ENCODE data around the gene CUL5. TPM values are rescaled to one million over a fixed set of nuclear protein-coding genes. Genes with fewer than 3 reads are reported as not detected.

The CUL5 gene
- total RNA-seq, 2 experiments from 2014 or later, result 18.8 to 39.7 TPM

DNA sequence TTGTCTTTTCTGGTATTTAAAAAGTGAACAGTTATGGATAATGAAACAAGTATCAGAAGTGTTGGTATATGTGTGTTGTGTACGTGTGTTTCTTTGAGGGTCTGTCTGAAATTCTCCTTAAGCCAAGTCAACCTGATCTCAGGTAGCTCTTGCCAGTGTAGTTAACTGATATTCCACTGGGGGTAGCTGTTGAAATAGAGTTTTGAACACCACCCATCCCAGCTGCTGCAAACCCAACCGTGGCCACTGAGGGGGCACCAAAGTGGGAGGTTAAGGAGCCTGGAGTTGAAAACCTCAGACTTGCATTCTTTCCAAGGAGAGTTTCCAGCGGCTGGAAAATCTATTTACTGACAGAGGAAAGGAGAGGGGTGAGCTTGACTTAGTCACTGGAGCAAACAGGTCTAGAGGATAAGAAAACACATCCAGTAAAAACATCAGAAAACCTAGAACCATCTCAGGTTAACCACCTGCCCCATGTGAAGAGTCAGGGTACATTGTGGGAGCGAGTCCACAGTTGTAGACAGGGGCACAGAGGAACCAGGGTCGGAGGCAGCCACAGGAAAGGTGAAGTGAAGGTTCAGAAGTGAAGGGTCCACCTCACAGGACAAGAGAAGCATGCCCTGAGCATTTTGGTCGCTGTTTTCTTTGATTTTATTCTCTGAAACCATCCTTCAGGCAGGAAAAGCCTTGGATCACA lies 8.8 kb upstream of the CUL5 start:
- peak; percentile 72 for DNase-seq (ENCODE audit: low spot score)
- ChIA-PET POLR2A (interaction anchor here (0.6 kb wide), 1 partner anchor 161 kb away, joined by 3 read pairs; no protein-coding TSS in a partner anchor), CTCF (ENCODE audit: unreplicated experiment) (interaction anchor here (0.6 to 1.3 kb wide), 3 partner anchors 9 to 119 kb away, joined by 3 to 4 read pairs (median 3); partner anchors contain the start of gene CUL5)
- peak overlapping the region; percentile 4; the same call in 1 of the 2 replicates for H2AFZ ChIP-seq (ENCODE audit: low read length)
- no peak overlapping the region for H3K4me2 ChIP-seq (ENCODE audit: low read length)
- H3K27ac ChIP-seq (ENCODE audit: low read depth, low read length, poor library complexity, severe bottlenecking), result no peak overlapping the region
- intact Hi-C loops (cut with micrococcal nuclease; ENCODE audit: unreplicated experiment), result loop anchor here (10.0 kb wide), 2 partner anchors 135 to 465 kb away; partner anchors contain the start of gene C11orf65
- no peaks in the 10 kb centered on the region for H3K9me3 ChIP-seq (ENCODE audit: low read length)
- H4K20me1 ChIP-seq (ENCODE audit: insufficient read depth, low read length), result no peaks in the 10 kb centered on the region
- H3K79me2 ChIP-seq (ENCODE audit: insufficient read depth, low read depth, low read length), result no peaks in the 10 kb centered on the region
- no peaks in the 10 kb centered on the region for H3K36me3 ChIP-seq (ENCODE audit: insufficient read depth, low read length)
- no peak overlapping the region for H3K4me3 ChIP-seq (ENCODE audit: low read depth, low read length, poor library complexity, severe bottlenecking)
- H3K9me2 ChIP-seq (ENCODE audit: insufficient read depth, low read length), result no peaks in the 10 kb centered on the region
- TF ChIP-seq, protein P1, sequence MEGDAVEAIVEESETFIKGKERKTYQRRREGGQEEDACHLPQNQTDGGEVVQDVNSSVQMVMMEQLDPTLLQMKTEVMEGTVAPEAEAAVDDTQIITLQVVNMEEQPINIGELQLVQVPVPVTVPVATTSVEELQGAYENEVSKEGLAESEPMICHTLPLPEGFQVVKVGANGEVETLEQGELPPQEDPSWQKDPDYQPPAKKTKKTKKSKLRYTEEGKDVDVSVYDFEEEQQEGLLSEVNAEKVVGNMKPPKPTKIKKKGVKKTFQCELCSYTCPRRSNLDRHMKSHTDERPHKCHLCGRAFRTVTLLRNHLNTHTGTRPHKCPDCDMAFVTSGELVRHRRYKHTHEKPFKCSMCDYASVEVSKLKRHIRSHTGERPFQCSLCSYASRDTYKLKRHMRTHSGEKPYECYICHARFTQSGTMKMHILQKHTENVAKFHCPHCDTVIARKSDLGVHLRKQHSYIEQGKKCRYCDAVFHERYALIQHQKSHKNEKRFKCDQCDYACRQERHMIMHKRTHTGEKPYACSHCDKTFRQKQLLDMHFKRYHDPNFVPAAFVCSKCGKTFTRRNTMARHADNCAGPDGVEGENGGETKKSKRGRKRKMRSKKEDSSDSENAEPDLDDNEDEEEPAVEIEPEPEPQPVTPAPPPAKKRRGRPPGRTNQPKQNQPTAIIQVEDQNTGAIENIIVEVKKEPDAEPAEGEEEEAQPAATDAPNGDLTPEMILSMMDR (conservative IDR thresholded peaks at IDR 0.05; ENCODE audit: low read length), result peak; percentile 88
- no peak for TF ChIP-seq EZH2phosphoT487 (IDR thresholded peaks at IDR 0.05; ENCODE audit: borderline replicate concordance, low read depth, low read length)
- BruUV-seq (replicated peaks), result no TSS peak
- no peaks in the 10 kb centered on the region for H3K4me1 ChIP-seq (ENCODE audit: insufficient read depth, low read length, poor library complexity, severe bottlenecking)

DNA sequence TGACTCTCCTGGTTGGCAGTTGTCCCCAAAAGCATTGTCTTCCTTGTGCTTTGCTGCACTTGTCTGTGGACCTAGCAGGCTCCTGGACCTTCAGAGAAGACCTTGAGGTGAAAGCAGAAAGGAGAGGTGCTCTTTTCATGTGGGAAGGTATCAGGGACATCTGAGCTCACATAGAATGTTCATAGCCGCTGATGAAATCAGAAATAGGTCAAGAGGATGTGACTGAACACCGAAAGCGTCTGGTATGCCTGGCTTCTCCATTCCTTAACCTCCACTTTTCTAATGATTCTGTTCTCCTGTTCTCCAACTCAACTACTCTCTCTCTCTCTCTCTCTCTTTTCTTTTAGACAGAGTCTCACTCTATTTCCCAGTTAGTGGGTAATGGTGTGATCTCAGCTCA lies 6.2 kb upstream of the CUL5 start:
- intact Hi-C loops (cut with micrococcal nuclease; ENCODE audit: unreplicated experiment), result loop anchor here (10.0 kb wide), 2 partner anchors 138 to 462 kb away; partner anchors contain the start of gene C11orf65
- Histone ChIP-seq H3K4me3 (ENCODE audit: low read depth, low read length, poor library complexity, severe bottlenecking) (no peak overlapping the region), H3K27ac (ENCODE audit: low read depth, low read length, poor library complexity, severe bottlenecking) (no peak overlapping the region), H3K79me2 (ENCODE audit: insufficient read depth, low read depth, low read length) (no peaks in the 10 kb centered on the region), H4K20me1 (ENCODE audit: insufficient read depth, low read length) (no peaks in the 10 kb centered on the region), H3K36me3 (ENCODE audit: insufficient read depth, low read length) (no peaks in the 10 kb centered on the region), H3K4me2 (ENCODE audit: low read length) (no peak overlapping the region), H3K4me1 (ENCODE audit: insufficient read depth, low read length, poor library complexity, severe bottlenecking) (no peaks in the 10 kb centered on the region), H2AFZ (ENCODE audit: low read length) (no peak overlapping the region), H3K9me3 (ENCODE audit: low read length) (no peaks in the 10 kb centered on the region), H3K9me2 (ENCODE audit: insufficient read depth, low read length) (no peaks in the 10 kb centered on the region)
- ChIA-PET CTCF (ENCODE audit: unreplicated experiment) (no interaction called here), POLR2A (no interaction called here)
- BruUV-seq (replicated peaks), result no TSS peak
- DNase-seq (ENCODE audit: low spot score), result no peak
- TF ChIP-seq EZH2phosphoT487 (IDR thresholded peaks at IDR 0.05; ENCODE audit: borderline replicate concordance, low read depth, low read length), result no peak
- TF ChIP-seq, protein P1 (conservative IDR thresholded peaks at IDR 0.05; ENCODE audit: low read length), result no peak

DNA sequence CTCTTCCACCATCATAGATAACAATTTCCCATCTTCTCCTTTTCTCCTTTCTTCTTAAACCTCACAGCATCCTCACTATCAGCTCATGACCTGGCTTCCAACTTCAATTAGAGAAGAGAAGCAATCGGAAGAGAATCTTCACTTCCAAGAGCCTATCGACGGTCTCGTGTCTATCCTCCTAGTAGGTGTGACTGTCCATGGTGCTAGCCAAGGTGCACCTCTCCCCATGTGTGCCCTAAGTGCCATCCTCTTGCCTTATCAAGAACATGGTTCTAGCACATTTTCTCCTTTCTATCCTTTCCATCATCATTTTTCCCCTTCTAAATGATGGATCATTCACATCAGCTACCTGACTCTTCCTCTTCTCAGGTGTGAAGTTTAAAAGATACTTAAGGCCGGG lies 5.1 kb upstream of the CUL5 start:
- intact Hi-C loops (cut with micrococcal nuclease; ENCODE audit: unreplicated experiment), result loop anchor here (10.0 kb wide), 2 partner anchors 139 to 461 kb away; partner anchors contain the start of gene C11orf65
- CTCF ChIA-PET (ENCODE audit: unreplicated experiment), result no interaction called here

More for the DNA sequence above, 5.1 kb upstream of the CUL5 start:
- no peak for DNase-seq (ENCODE audit: low spot score)
- H3K9me2 ChIP-seq (ENCODE audit: insufficient read depth, low read length), result no peaks in the 10 kb centered on the region
- no TSS peak for BruUV-seq (replicated peaks)
- no peak overlapping the region for H2AFZ ChIP-seq (ENCODE audit: low read length)
- H3K27ac ChIP-seq (ENCODE audit: low read depth, low read length, poor library complexity, severe bottlenecking), result no peak overlapping the region
- no peak overlapping the region for H3K4me2 ChIP-seq (ENCODE audit: low read length)
- no peaks in the 10 kb centered on the region for H3K79me2 ChIP-seq (ENCODE audit: insufficient read depth, low read depth, low read length)
- H3K4me1 ChIP-seq (ENCODE audit: insufficient read depth, low read length, poor library complexity, severe bottlenecking), result peaks cover 7% of the 10 kb centered on the region
- POLR2A ChIA-PET, result no interaction called here
- no peaks in the 10 kb centered on the region for H4K20me1 ChIP-seq (ENCODE audit: insufficient read depth, low read length)
- no peak overlapping the region for H3K4me3 ChIP-seq (ENCODE audit: low read depth, low read length, poor library complexity, severe bottlenecking)
- no peaks in the 10 kb centered on the region for H3K36me3 ChIP-seq (ENCODE audit: insufficient read depth, low read length)
- TF ChIP-seq, protein P1 (conservative IDR thresholded peaks at IDR 0.05; ENCODE audit: low read length), result no peak
- TF ChIP-seq EZH2phosphoT487 (IDR thresholded peaks at IDR 0.05; ENCODE audit: borderline replicate concordance, low read depth, low read length), result no peak
- H3K9me3 ChIP-seq (ENCODE audit: low read length), result no peaks in the 10 kb centered on the region
